ENCODE results near the gene ZNF362.
A peak's percentile ranks its signal among the peaks of the same experiment; 100 is the strongest.

The ZNF362 gene

GRCh38 chr1:33292726-33293340, 36.5 kb downstream of the ZNF362 start:
- no peak overlapping the region for H3K4me3 Mint-ChIP-seq
- DNase-seq (ENCODE audit: low spot score in 2 of 2): no peak

GRCh38 chr1:33294071-33295010, 38.0 kb downstream of the ZNF362 start:
- no peaks in the 10 kb centered on the region for H3K27me3 Mint-ChIP-seq
- DNase-seq (ENCODE audit: low spot score in 2 of 2) (no peak), ATAC-seq (ENCODE audit: low read depth) (no peak)
- peaks cover 8% of the 10 kb centered on the region for H3K4me1 Mint-ChIP-seq
- H3K27ac Mint-ChIP-seq: no peak overlapping the region
- H3K36me3 Mint-ChIP-seq: peaks cover 25% of the 10 kb centered on the region
- peaks cover 2% of the 10 kb centered on the region for H3K9me3 Mint-ChIP-seq
- no peak overlapping the region for H3K4me3 Mint-ChIP-seq

More at GRCh38 chr1:33292726-33293340, 36.5 kb downstream of the ZNF362 start:
- Mint-ChIP-seq H3K4me1 (peaks cover 3% of the 10 kb centered on the region), H3K36me3 (peaks cover 30% of the 10 kb centered on the region), H3K9me3 (peaks cover 2% of the 10 kb centered on the region), H3K27ac (no peak overlapping the region), H3K27me3 (no peaks in the 10 kb centered on the region)
- no peak for ATAC-seq (ENCODE audit: low read depth)

- no peaks in the 10 kb centered on the region for H3K9me3 Mint-ChIP-seq
- H3K4me1 Mint-ChIP-seq: peaks cover 8% of the 10 kb centered on the region
- H3K27me3 Mint-ChIP-seq: no peaks in the 10 kb centered on the region
- no peak overlapping the region for H3K4me3 Mint-ChIP-seq
- ATAC-seq (ENCODE audit: low read depth) (no peak), DNase-seq (ENCODE audit: low spot score in 2 of 2) (no peak)
- peaks cover 19% of the 10 kb centered on the region for H3K36me3 Mint-ChIP-seq
- H3K27ac Mint-ChIP-seq: no peak overlapping the region
Measured at GRCh38 chr1:33295023-33295422, 38.7 kb downstream of the ZNF362 start.

- ATAC-seq (ENCODE audit: low read depth) (peak; percentile 94), DNase-seq (ENCODE audit: low spot score in 2 of 2) (peak; percentile 88 to 93)
- Mint-ChIP-seq H3K9me3 (no peaks in the 10 kb centered on the region), H3K27ac (no peak overlapping the region), H3K36me3 (peaks cover 17% of the 10 kb centered on the region), H3K27me3 (no peaks in the 10 kb centered on the region), H3K4me1 (peaks cover 8% of the 10 kb centered on the region), H3K4me3 (no peak overlapping the region)
Measured at GRCh38 chr1:33295450-33296081, 39.3 kb downstream of the ZNF362 start.

- Mint-ChIP-seq H3K9me3 (no peaks in the 10 kb centered on the region), H3K27ac (no peak overlapping the region), H3K36me3 (peaks cover 16% of the 10 kb centered on the region), H3K4me1 (peaks cover 8% of the 10 kb centered on the region), H3K27me3 (no peaks in the 10 kb centered on the region), H3K4me3 (no peak overlapping the region)
- DNase-seq (ENCODE audit: low spot score in 2 of 2) (no peak), ATAC-seq (ENCODE audit: low read depth) (no peak)
Measured at GRCh38 chr1:33296082-33296458, 39.8 kb downstream of the ZNF362 start.

GRCh38 chr1:33296824-33297223, 40.5 kb downstream of the ZNF362 start:
- H3K4me1 Mint-ChIP-seq: peaks cover 8% of the 10 kb centered on the region
- H3K9me3 Mint-ChIP-seq: no peaks in the 10 kb centered on the region

GRCh38 chr1:33297911-33298622, 41.8 kb downstream of the ZNF362 start:
- H3K4me3 Mint-ChIP-seq: no peak overlapping the region
- no peak overlapping the region for H3K27ac Mint-ChIP-seq
- H3K27me3 Mint-ChIP-seq: no peaks in the 10 kb centered on the region
- ATAC-seq (ENCODE audit: low read depth) (no peak), DNase-seq (ENCODE audit: low spot score in 2 of 2) (no peak)
- H3K36me3 Mint-ChIP-seq: peaks cover 17% of the 10 kb centered on the region
- no peaks in the 10 kb centered on the region for H3K9me3 Mint-ChIP-seq
- H3K4me1 Mint-ChIP-seq: peaks cover 7% of the 10 kb centered on the region

More at GRCh38 chr1:33296824-33297223, 40.5 kb downstream of the ZNF362 start:
- Mint-ChIP-seq H3K36me3 (peaks cover 16% of the 10 kb centered on the region), H3K4me3 (no peak overlapping the region), H3K27me3 (no peaks in the 10 kb centered on the region), H3K27ac (no peak overlapping the region)
- DNase-seq (ENCODE audit: low spot score in 2 of 2): no peak
- no peak for ATAC-seq (ENCODE audit: low read depth)

- Mint-ChIP-seq H3K27me3 (no peaks in the 10 kb centered on the region), H3K4me3 (no peak overlapping the region), H3K36me3 (peaks cover 17% of the 10 kb centered on the region), H3K27ac (no peak overlapping the region), H3K9me3 (no peaks in the 10 kb centered on the region), H3K4me1 (peaks cover 5% of the 10 kb centered on the region)
- ATAC-seq (ENCODE audit: low read depth): peak; percentile 48
- peak; percentile 37 to 45 for DNase-seq (ENCODE audit: low spot score in 2 of 2)
Measured at GRCh38 chr1:33298623-33299277, 42.5 kb downstream of the ZNF362 start.

GRCh38 chr1:33299461-33300155, 43.3 kb downstream of the ZNF362 start:
- Mint-ChIP-seq H3K27ac (no peak overlapping the region), H3K4me1 (peaks cover 5% of the 10 kb centered on the region), H3K36me3 (peaks cover 16% of the 10 kb centered on the region), H3K4me3 (no peak overlapping the region), H3K27me3 (no peaks in the 10 kb centered on the region), H3K9me3 (no peaks in the 10 kb centered on the region)
- ATAC-seq (ENCODE audit: low read depth) (no peak), DNase-seq (ENCODE audit: low spot score in 2 of 2) (no peak)

GRCh38 chr1:33300673-33301072, 44.4 kb downstream of the ZNF362 start:
- no peaks in the 10 kb centered on the region for H3K9me3 Mint-ChIP-seq
- ATAC-seq (ENCODE audit: low read depth) (no peak), DNase-seq (ENCODE audit: low spot score in 2 of 2) (no peak)
- peaks cover 5% of the 10 kb centered on the region for H3K4me1 Mint-ChIP-seq
- H3K4me3 Mint-ChIP-seq: no peak overlapping the region
- no peaks in the 10 kb centered on the region for H3K27me3 Mint-ChIP-seq
- peaks cover 12% of the 10 kb centered on the region for H3K36me3 Mint-ChIP-seq
- no peak overlapping the region for H3K27ac Mint-ChIP-seq

GRCh38 chr1:33301273-33301984, 45.1 kb downstream of the ZNF362 start:
- no peak overlapping the region for H3K27ac Mint-ChIP-seq
- no peaks in the 10 kb centered on the region for H3K27me3 Mint-ChIP-seq
- no peaks in the 10 kb centered on the region for H3K9me3 Mint-ChIP-seq
- H3K4me1 Mint-ChIP-seq: peaks cover 8% of the 10 kb centered on the region
- H3K4me3 Mint-ChIP-seq: no peak overlapping the region
- no peak for DNase-seq (ENCODE audit: low spot score in 2 of 2)
- H3K36me3 Mint-ChIP-seq: peaks cover 10% of the 10 kb centered on the region
- no peak for ATAC-seq (ENCODE audit: low read depth)

- ATAC-seq (ENCODE audit: low read depth) (no peak), DNase-seq (ENCODE audit: low spot score in 2 of 2) (no peak)
- Mint-ChIP-seq H3K4me1 (peaks cover 8% of the 10 kb centered on the region), H3K4me3 (no peak overlapping the region), H3K27me3 (no peaks in the 10 kb centered on the region), H3K36me3 (peaks cover 6% of the 10 kb centered on the region), H3K9me3 (no peaks in the 10 kb centered on the region), H3K27ac (no peak overlapping the region)
Measured at GRCh38 chr1:33302325-33302724, 46.0 kb downstream of the ZNF362 start.
